ENCODE measurements around the gene PIPOX.

Gene PIPOX

DNA sequence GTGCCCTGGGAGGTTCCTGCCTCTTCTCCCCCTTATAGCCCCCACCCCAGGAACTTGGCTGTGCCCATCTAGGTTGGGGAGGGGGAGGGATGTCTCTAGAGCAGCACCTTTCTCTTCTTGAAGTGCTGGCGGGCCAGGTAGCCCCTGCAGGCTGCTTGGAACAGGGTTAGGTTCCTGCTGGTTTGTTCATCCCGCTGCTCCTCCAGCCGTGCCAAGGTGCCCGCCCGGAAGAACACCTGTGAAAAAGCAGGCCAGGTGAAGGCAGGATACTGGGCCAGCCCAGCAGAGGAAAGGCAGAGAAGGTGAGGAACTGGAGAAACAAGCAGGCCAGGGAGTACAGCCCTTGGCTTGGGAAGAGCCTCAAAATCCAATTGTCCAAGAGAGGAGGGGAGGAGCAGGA is 56.6 kb downstream of the PIPOX start:
- DNase-seq (ENCODE audit: low read depth in 3 of 3), result no peak

DNA sequence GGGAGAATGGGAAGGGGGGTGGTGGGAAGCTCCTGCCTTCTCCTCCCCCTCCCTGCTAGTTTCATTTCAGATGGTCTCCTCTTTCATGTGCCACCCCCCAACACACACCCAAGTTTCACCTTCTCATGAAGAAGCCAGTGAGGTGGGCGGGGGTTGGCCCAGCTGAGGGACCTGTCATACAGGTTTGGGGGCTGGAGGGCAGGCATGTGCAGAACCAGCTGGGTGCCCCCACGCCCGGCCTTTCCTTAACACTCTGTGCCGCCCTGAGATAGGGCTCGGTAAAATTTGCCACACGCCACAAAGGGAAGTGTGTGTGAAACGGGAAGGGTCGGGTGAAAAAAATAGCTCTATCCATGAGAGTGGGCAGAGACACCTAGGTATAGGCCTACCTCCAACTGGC is 57.4 kb downstream of the PIPOX start:
- DNase-seq (ENCODE audit: low read depth in 3 of 3), result no peak

DNA sequence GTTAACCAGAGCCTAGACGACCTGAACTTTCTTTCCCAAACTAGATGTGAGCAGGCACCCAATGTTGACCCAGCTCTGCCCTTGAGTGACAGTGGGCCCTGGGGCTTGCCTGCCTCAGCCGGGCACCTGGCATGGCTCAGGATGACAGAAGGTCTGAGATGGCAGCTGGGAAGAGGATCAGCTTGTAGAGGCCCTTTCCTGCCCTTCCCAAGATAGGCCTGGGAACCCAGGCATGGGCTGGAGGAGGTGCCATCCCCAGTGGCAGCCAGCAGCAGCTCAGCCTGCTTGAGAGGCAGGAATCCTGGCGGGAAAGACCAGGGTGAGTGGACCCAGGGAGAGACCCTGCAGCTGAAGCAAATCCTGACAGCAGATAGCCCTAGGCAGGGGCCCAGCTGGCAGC is 59.1 kb downstream of the PIPOX start:
- no peak for DNase-seq (ENCODE audit: low read depth in 3 of 3)

DNA sequence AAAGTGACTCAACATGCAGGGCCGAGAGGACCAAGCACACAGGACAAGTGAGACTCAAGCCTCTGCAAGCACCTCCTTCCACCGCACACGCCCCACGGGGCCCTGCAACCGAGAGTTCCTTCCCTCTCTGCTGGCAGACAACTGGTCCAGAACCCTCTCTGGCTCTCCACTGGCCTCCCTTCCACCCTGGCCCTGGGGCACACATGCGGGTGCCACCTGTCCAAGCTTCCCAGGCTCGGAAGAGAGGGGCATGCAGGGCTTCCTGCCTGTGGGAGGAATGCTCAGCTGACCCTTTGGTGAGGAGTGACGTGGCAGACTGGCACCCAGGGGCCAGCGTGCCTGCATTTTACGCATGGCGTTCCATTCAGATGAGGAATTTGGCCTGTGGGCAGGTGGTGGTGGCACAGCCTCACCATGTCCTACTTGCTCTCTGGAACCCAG is 59.8 kb downstream of the PIPOX start:
- DNase-seq (ENCODE audit: low read depth in 3 of 3), result no peak

DNA sequence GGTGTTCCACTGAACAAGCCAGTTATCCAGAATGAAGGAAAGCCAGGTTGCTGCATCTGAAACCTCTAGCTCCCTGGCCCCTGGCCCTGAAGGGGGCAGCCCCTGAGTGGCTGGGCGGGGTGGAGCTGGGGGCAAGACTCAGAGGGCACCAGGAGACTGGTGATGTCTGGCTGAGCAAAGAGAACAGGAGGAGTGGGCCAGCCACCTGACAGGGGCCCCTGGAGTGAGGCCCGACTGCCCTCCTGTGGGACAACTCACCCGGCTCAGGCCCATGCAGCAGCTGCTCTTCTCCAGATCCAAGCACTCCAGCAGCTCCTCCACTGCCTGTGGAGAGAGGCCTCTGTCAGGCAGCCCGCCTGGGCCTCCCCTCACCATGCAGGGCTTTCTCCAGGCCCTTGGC is 60.4 kb downstream of the PIPOX start:
- no peak for DNase-seq (ENCODE audit: low read depth in 3 of 3)

All from stimulated activated CD4-positive, alpha-beta T cell treated with anti-CD3 and anti-CD28 coated beads, TNF-alpha, amount 100 ng/mL, for 48 hours (primary cell).